Bronchus fibroblast of lung (primary cell): ENCODE data around the gene P2RY14. TPM values are rescaled to one million over a fixed set of nuclear protein-coding genes. Genes with fewer than 3 reads are reported as not detected.

Source experiments
- total RNA-seq: library from RNA; depleted of rRNA; stranded (reverse); fragments of >200 nt; gene quantifications from 2 replicates; pipeline ENCODE4 v1.2.3, GENCODE V29; 2015

P2RY14 gene
- not detected in 2 replicates for total RNA-seq

DNA sequence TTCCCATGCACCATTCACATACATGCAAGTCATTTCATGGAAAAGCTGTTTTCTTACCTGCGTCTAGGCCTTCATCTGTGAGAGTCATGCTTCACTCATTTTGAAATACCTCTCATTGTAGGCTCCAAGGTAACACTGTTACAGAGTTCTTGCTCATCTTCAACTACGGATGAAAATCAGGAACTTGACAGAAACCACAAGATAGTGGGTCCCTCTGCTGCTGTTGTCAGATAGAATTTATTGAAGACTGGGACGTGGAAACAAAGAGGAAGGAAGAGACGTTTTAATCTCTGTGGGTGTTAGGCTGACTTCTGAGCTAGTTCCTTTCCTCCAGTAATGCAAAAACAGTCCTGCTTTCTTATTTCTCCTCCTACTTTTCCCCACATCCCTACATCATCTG lies at the start of gene P2RY14:
P2RY14 (minus strand) TSS at position 313 of the 400 bp plus-strand sequence. CDS start 64,226 bp downstream, outside the sequence.

DNA sequence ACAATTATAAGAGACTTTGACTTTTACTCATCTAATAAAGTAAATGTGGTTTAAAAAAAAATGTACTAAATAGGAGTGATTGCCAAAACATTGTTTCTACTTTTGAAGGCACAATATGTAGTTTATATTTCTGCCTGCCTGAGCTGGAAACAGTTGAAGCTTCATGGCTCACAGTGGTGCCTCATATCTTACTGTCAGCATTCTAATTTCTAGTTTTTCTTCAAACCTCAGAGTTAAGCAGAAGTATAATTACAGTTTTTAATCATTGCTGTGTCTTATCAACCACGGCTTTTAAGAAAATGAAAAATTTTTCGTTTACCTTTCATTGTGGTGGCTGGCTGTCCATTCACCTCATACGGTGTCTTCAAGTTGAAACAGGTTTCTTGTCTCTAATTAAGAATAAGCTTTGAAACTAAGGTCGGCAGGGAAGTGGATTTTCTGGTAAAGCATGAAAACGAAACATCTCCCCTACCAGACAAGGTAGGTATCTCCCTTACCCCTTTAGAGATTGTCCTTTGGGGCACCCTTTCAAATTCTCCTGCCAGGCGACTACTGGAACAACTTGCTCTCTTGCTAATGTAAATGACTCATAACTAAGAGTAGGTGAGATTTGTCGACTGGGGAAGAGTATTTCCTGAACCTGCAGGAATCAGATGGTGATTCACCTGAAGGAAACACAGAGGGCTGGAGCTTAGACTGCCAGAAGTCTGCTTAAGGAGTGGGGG lies 38.1 kb upstream of the P2RY14 start, which contains the start of gene GPR87:
GPR87 (minus strand) TSS at position 554 of the 725 bp plus-strand sequence. CDS start 16,720 bp downstream, outside the sequence.

DNA sequence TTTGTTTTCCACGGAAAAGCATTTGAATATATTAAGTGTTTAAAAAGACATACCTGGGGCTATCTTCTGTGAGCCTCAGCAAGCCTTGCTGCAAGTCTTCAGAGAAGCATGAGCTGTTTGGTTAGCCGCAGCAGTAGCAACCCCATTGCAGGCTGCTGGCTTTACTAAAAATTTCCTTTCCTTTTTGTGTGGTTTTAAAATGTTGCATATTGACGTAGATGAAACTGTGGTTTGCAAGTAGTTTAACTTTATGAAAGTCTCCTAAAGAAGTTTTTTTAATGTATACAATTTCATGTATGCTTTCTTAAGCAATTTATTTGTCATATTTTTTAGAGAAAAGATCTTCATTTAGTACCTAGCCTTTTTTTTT lies 75.3 kb downstream of the P2RY14 start, which contains the start of gene GPR171:
GPR171 (minus strand) TSS at position 166 of the 370 bp plus-strand sequence. CDS start 3,830 bp downstream, outside the sequence.

Other genes starting within 250 kb of the P2RY14 start
- 0.17 and 0.30 TPM in 2 replicates for gene MED12L, start 192.9 kb downstream of the P2RY14 start, total RNA-seq
- gene GPR171, start 75.3 kb downstream of the P2RY14 start, total RNA-seq: not detected in 2 replicates
- 0.17 and 1.2 TPM in 2 replicates for gene GPR87, start 38.3 kb upstream of the P2RY14 start, total RNA-seq
- not detected in 2 replicates for gene P2RY13, start 51.0 kb upstream of the P2RY14 start, total RNA-seq
- not detected in 2 replicates for gene P2RY12, start 106.2 kb upstream of the P2RY14 start, total RNA-seq
- gene IGSF10, start 182.5 kb upstream of the P2RY14 start, total RNA-seq: 0.15 and 0.17 TPM in 2 replicates